Prostate gland (tissue), 2 donors: ENCODE results near the gene ZNF768.

Experiments
- POLR2A ChIP-seq: fragments of 450-650 bp; IDR thresholded peaks from one replicate; pipeline ENCODE4 v1.6.1; 2016; ENCODE audit warnings: antibody characterized with exemption, mild to moderate bottlenecking
- POLR2AphosphoS5 ChIP-seq: sonication (generic); formaldehyde crosslinking; IDR thresholded peaks from one replicate; pipeline ENCODE4 v1.6.1; 2017; ENCODE audit warnings: antibody characterized with exemption
- TF ChIP-seq, protein P1 (sequence below), 4 experiments: fragments of 200-600 bp in 2 of 4; fragments of 450-650 bp in 2 of 4; sonication (generic) in 2 of 4; IDR thresholded peaks; 1 replicate in 3 of 4; 2 replicates in 1 of 4; pipeline ENCODE4 v1.5.1; 2016 to 2019; ENCODE audit warnings: antibody characterized with exemption in 4 of 4, mild to moderate bottlenecking in 2 of 4, moderate library complexity in 2 of 4

DNA sequence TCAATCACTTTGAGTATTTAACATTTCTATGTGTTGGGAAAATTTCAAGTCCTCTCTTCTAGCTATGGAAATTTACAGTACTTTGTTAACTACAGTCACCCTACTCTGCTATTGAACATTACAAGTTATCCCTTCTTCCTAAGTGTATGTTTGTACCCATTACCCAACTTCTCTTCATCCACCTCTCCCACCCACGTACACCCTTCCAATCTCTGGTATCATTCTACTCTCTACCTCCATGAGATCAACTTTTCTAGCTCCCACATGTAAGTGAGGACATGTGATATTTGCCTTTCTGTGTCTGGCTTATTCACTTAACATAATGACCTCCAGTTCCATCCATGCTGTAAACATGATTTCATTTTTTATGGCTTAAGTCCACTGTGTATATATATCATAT lies 48.3 kb upstream of the ZNF768 start:
- TF ChIP-seq, protein P1, sequence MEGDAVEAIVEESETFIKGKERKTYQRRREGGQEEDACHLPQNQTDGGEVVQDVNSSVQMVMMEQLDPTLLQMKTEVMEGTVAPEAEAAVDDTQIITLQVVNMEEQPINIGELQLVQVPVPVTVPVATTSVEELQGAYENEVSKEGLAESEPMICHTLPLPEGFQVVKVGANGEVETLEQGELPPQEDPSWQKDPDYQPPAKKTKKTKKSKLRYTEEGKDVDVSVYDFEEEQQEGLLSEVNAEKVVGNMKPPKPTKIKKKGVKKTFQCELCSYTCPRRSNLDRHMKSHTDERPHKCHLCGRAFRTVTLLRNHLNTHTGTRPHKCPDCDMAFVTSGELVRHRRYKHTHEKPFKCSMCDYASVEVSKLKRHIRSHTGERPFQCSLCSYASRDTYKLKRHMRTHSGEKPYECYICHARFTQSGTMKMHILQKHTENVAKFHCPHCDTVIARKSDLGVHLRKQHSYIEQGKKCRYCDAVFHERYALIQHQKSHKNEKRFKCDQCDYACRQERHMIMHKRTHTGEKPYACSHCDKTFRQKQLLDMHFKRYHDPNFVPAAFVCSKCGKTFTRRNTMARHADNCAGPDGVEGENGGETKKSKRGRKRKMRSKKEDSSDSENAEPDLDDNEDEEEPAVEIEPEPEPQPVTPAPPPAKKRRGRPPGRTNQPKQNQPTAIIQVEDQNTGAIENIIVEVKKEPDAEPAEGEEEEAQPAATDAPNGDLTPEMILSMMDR (IDR thresholded peaks at IDR 0.05), result no peak
- no peak for TF ChIP-seq POLR2A
- no peak for TF ChIP-seq POLR2AphosphoS5
